ENCODE data around the gene MARCHF3. TPM values are rescaled to one million over a fixed set of nuclear protein-coding genes. Genes with fewer than 3 reads are reported as not detected.

Gene MARCHF3
- total and polyA plus RNA-seq, 3 experiments from 2014 or later, result 1.9 to 2.9 (median 2.5) TPM

- peak overlapping the region; percentile 75 to 92 (median 86) for H3K4me3 Mint-ChIP-seq
- CTCF ChIA-PET, result interaction anchor here (1.4 to 2.4 kb wide), 2 partner anchors 11 to 74 kb away, joined by 3 to 13 read pairs; partner anchors contain the start of gene LMNB1
- POLR2A ChIA-PET, result interaction anchor here (2.2 to 2.4 kb wide), 2 partner anchors 41 to 74 kb away, joined by 5 to 24 read pairs; partner anchors contain the start of gene LMNB1
Measured at GRCh38 chr5:126852091-126852571, 178.2 kb downstream of the MARCHF3 start.

GRCh38 chr5:126851501-126852011 is 178.8 kb downstream of the MARCHF3 start:
- H3K4me3 ChIP-seq (ENCODE audit: low read length), result no peak overlapping the region
- H3K4me1 ChIP-seq (ENCODE audit: insufficient read depth, low read length), result peaks cover 36% of the 10 kb centered on the region
- DNase-seq, result no peak
- CTCF ChIA-PET, result interaction anchor here (1.4 kb wide), 1 partner anchor 12 kb away, joined by 3 read pairs; no protein-coding TSS in a partner anchor
- H3K9me3 Mint-ChIP-seq, result peaks cover 0 to 3% (median 0%) of the 10 kb centered on the region in 5 donors
- peaks cover 1 to 9% (median 3%) of the 10 kb centered on the region in 3 donors for H3K36me3 Mint-ChIP-seq
- H3K27ac ChIP-seq (ENCODE audit: low read depth, low read length), result no peak overlapping the region
- peak overlapping the region in 3 of 7 donors; percentile 85 to 92 (median 86) for H3K4me3 Mint-ChIP-seq
- no peaks in the 10 kb centered on the region for H3K27me3 Mint-ChIP-seq
- POLR2A ChIA-PET, result no interaction called here
- no peaks in the 10 kb centered on the region for H3K36me3 ChIP-seq (ENCODE audit: insufficient read depth, low read length)
- H3K27ac Mint-ChIP-seq, result peak overlapping the region in 5 of 8 donors; percentile 74 to 95 (median 93)
- H3K9me3 ChIP-seq (ENCODE audit: low read length), result no peaks in the 10 kb centered on the region
- peaks cover 50 to 56% (median 51%) of the 10 kb centered on the region in 3 donors for H3K4me1 Mint-ChIP-seq
- no peaks in the 10 kb centered on the region for H3K27me3 ChIP-seq (ENCODE audit: insufficient read depth, low read length, poor library complexity, severe bottlenecking)

More at GRCh38 chr5:126852091-126852571, 178.2 kb downstream of the MARCHF3 start:
- Mint-ChIP-seq H3K4me1 (peaks cover 45 to 50% (median 46%) of the 10 kb centered on the region in 3 donors), H3K27ac (peak overlapping the region; percentile 74 to 95 (median 92)), H3K9me3 (peaks cover 0 to 3% (median 0%) of the 10 kb centered on the region in 5 donors), H3K27me3 (no peaks in the 10 kb centered on the region), H3K36me3 (peaks cover 1 to 9% (median 3%) of the 10 kb centered on the region in 3 donors)
- Histone ChIP-seq H3K36me3 (ENCODE audit: insufficient read depth, low read length) (no peaks in the 10 kb centered on the region), H3K9me3 (ENCODE audit: low read length) (no peaks in the 10 kb centered on the region), H3K27me3 (ENCODE audit: insufficient read depth, low read length, poor library complexity, severe bottlenecking) (no peaks in the 10 kb centered on the region), H3K27ac (ENCODE audit: low read depth, low read length) (no peak overlapping the region), H3K4me1 (ENCODE audit: insufficient read depth, low read length) (peaks cover 34% of the 10 kb centered on the region), H3K4me3 (ENCODE audit: low read length) (no peak overlapping the region)
- DNase-seq, result peak in 1 of 5 donors; percentile 47

GRCh38 chr5:126849101-126849678 is 181.2 kb downstream of the MARCHF3 start:
- peaks cover 0 to 3% (median 0%) of the 10 kb centered on the region in 3 donors for H3K36me3 Mint-ChIP-seq
- POLR2A ChIA-PET, result no interaction called here
- Histone ChIP-seq H3K9me3 (ENCODE audit: low read length) (no peaks in the 10 kb centered on the region), H3K27ac (ENCODE audit: low read depth, low read length) (no peak overlapping the region), H3K4me1 (ENCODE audit: insufficient read depth, low read length) (peaks cover 38% of the 10 kb centered on the region), H3K27me3 (ENCODE audit: insufficient read depth, low read length, poor library complexity, severe bottlenecking) (no peaks in the 10 kb centered on the region), H3K36me3 (ENCODE audit: insufficient read depth, low read length) (no peaks in the 10 kb centered on the region), H3K4me3 (ENCODE audit: low read length) (no peak overlapping the region)
- peak overlapping the region in 1 of 8 donors; percentile 47 for H3K27ac Mint-ChIP-seq
- H3K4me1 Mint-ChIP-seq, result peaks cover 52 to 69% (median 57%) of the 10 kb centered on the region in 3 donors
- no peaks in the 10 kb centered on the region for H3K9me3 Mint-ChIP-seq
- CTCF ChIA-PET, result interaction anchor here (1.1 kb wide), 1 partner anchor 71 kb away, joined by 5 read pairs; no protein-coding TSS in a partner anchor
- no peak overlapping the region for H3K4me3 Mint-ChIP-seq
- DNase-seq, result no peak
- no peaks in the 10 kb centered on the region for H3K27me3 Mint-ChIP-seq

GRCh38 chr5:126848253-126848652 is 182.1 kb downstream of the MARCHF3 start:
- Histone ChIP-seq H3K27ac (ENCODE audit: low read depth, low read length) (no peak overlapping the region), H3K36me3 (ENCODE audit: insufficient read depth, low read length) (no peaks in the 10 kb centered on the region), H3K9me3 (ENCODE audit: low read length) (no peaks in the 10 kb centered on the region), H3K27me3 (ENCODE audit: insufficient read depth, low read length, poor library complexity, severe bottlenecking) (no peaks in the 10 kb centered on the region), H3K4me3 (ENCODE audit: low read length) (no peak overlapping the region), H3K4me1 (ENCODE audit: insufficient read depth, low read length) (peaks cover 35% of the 10 kb centered on the region)
- peak overlapping the region in 2 of 8 donors; percentile 79 to 85 for H3K27ac Mint-ChIP-seq
- peaks cover 0 to 2% (median 0%) of the 10 kb centered on the region in 3 donors for H3K36me3 Mint-ChIP-seq
- DNase-seq, result no peak
- ChIA-PET POLR2A (no interaction called here), CTCF (interaction anchor here (1.1 kb wide), 1 partner anchor 70 kb away, joined by 5 read pairs; no protein-coding TSS in a partner anchor)
- no peaks in the 10 kb centered on the region for H3K27me3 Mint-ChIP-seq
- no peaks in the 10 kb centered on the region for H3K9me3 Mint-ChIP-seq
- no peak overlapping the region for H3K4me3 Mint-ChIP-seq
- H3K4me1 Mint-ChIP-seq, result peaks cover 43 to 62% (median 50%) of the 10 kb centered on the region in 3 donors

- Histone ChIP-seq H3K9me3 (ENCODE audit: low read length) (no peaks in the 10 kb centered on the region), H3K27me3 (ENCODE audit: insufficient read depth, low read length, poor library complexity, severe bottlenecking) (no peaks in the 10 kb centered on the region), H3K4me3 (ENCODE audit: low read length) (no peak overlapping the region), H3K4me1 (ENCODE audit: insufficient read depth, low read length) (peaks cover 31% of the 10 kb centered on the region), H3K27ac (ENCODE audit: low read depth, low read length) (no peak overlapping the region), H3K36me3 (ENCODE audit: insufficient read depth, low read length) (no peaks in the 10 kb centered on the region)
- no peak overlapping the region for H3K4me3 Mint-ChIP-seq
- H3K27ac Mint-ChIP-seq, result peak overlapping the region in 4 of 8 donors; percentile 22 to 79 (median 58)
- peaks cover 0 to 2% (median 0%) of the 10 kb centered on the region in 3 donors for H3K36me3 Mint-ChIP-seq
- H3K27me3 Mint-ChIP-seq, result no peaks in the 10 kb centered on the region
- H3K9me3 Mint-ChIP-seq, result no peaks in the 10 kb centered on the region
- no peak for DNase-seq
- H3K4me1 Mint-ChIP-seq, result peaks cover 39 to 58% (median 46%) of the 10 kb centered on the region in 3 donors
- ChIA-PET POLR2A (no interaction called here), CTCF (no interaction called here)
Measured at GRCh38 chr5:126847826-126848251, 182.5 kb downstream of the MARCHF3 start.

GRCh38 chr5:126847456-126847820 is 182.9 kb downstream of the MARCHF3 start:
- H3K36me3 ChIP-seq (ENCODE audit: insufficient read depth, low read length), result no peaks in the 10 kb centered on the region
- Mint-ChIP-seq H3K27me3 (no peaks in the 10 kb centered on the region), H3K9me3 (no peaks in the 10 kb centered on the region), H3K4me1 (peaks cover 35 to 54% (median 42%) of the 10 kb centered on the region in 3 donors), H3K36me3 (peaks cover 0 to 2% (median 0%) of the 10 kb centered on the region in 3 donors), H3K27ac (peak overlapping the region in 1 of 8 donors; percentile 79), H3K4me3 (no peak overlapping the region)
- H3K9me3 ChIP-seq (ENCODE audit: low read length), result no peaks in the 10 kb centered on the region
- DNase-seq, result no peak
- H3K4me3 ChIP-seq (ENCODE audit: low read length), result no peak overlapping the region
- H3K27me3 ChIP-seq (ENCODE audit: insufficient read depth, low read length, poor library complexity, severe bottlenecking), result no peaks in the 10 kb centered on the region
- peaks cover 27% of the 10 kb centered on the region for H3K4me1 ChIP-seq (ENCODE audit: insufficient read depth, low read length)
- H3K27ac ChIP-seq (ENCODE audit: low read depth, low read length), result peak overlapping the region; percentile 7
- CTCF ChIA-PET, result no interaction called here
- POLR2A ChIA-PET, result no interaction called here

GRCh38 chr5:126846744-126847455 is 183.5 kb downstream of the MARCHF3 start:
- peaks cover 29 to 49% (median 36%) of the 10 kb centered on the region in 3 donors for H3K4me1 Mint-ChIP-seq
- ChIA-PET POLR2A (no interaction called here), CTCF (no interaction called here)
- peaks cover 0 to 2% (median 0%) of the 10 kb centered on the region in 3 donors for H3K36me3 Mint-ChIP-seq
- Histone ChIP-seq H3K4me1 (ENCODE audit: insufficient read depth, low read length) (peaks cover 22% of the 10 kb centered on the region), H3K4me3 (ENCODE audit: low read length) (no peak overlapping the region), H3K36me3 (ENCODE audit: insufficient read depth, low read length) (no peaks in the 10 kb centered on the region), H3K27me3 (ENCODE audit: insufficient read depth, low read length, poor library complexity, severe bottlenecking) (no peaks in the 10 kb centered on the region), H3K27ac (ENCODE audit: low read depth, low read length) (no peak overlapping the region), H3K9me3 (ENCODE audit: low read length) (no peaks in the 10 kb centered on the region)
- peak overlapping the region in 4 of 8 donors; percentile 2 to 73 (median 12) for H3K27ac Mint-ChIP-seq
- no peak overlapping the region for H3K4me3 Mint-ChIP-seq
- no peak for DNase-seq
- no peaks in the 10 kb centered on the region for H3K9me3 Mint-ChIP-seq
- H3K27me3 Mint-ChIP-seq, result no peaks in the 10 kb centered on the region
